Thyroid gland (tissue), 4 donors: Measurements from ENCODE around the gene CHRNE.

ENCODE experiments used
- CTCF ChIP-seq, 6 experiments: fragments of 200-600 bp in 3 of 6; fragments of 450-650 bp in 3 of 6; sonication (generic) in 3 of 6; IDR thresholded peaks; one replicate each; pipeline ENCODE4 v1.5.1; 2016 to 2019; ENCODE audit warnings: antibody characterized with exemption in 6 of 6, mild to moderate bottlenecking in 2 of 6, inconsistent platforms in 1 of 6, moderate library complexity in 1 of 6
- POLR2A ChIP-seq, 2 donors: fragments of 450-650 bp; IDR thresholded peaks; one replicate each; pipeline ENCODE4 v1.6.1; 2017; ENCODE audit warnings: antibody characterized with exemption in 2 of 2, mild to moderate bottlenecking in 2 of 2, moderate library complexity in 1 of 2

- TF ChIP-seq CTCF (IDR thresholded peaks at IDR 0.05) (no peak), POLR2A (IDR thresholded peaks at IDR 0.05) (no peak)
These were observed 36.0 kb upstream of the CHRNE start for GRCh38 chr17:4938688-4939545.
